ENCODE measurements around the gene SPRR2E. TPM values are rescaled to one million over a fixed set of nuclear protein-coding genes. Genes with fewer than 3 reads are reported as not detected.

The SPRR2E gene
- total and polyA plus RNA-seq, 2 of the 8 experiments (the other 6 are each of a cell fraction or from before 2014, with no cell fraction given), result not detected

GRCh38 chr1:153070243-153070642 is 24.1 kb downstream of the SPRR2E start (continued):
- TF ChIP-seq CHD7 (IDR thresholded peaks at IDR 0.05; ENCODE audit: insufficient replicate concordance, low read length), result no peak
- no peak for TF ChIP-seq GABPA (IDR thresholded peaks at IDR 0.05; ENCODE audit: borderline replicate concordance, insufficient read depth, low read length)
- TF ChIP-seq, protein P1, sequence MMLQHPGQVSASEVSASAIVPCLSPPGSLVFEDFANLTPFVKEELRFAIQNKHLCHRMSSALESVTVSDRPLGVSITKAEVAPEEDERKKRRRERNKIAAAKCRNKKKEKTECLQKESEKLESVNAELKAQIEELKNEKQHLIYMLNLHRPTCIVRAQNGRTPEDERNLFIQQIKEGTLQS (IDR thresholded peaks at IDR 0.05; ENCODE audit: insufficient read depth, low read depth, low read length), result no peak
- TF ChIP-seq, protein P2, sequence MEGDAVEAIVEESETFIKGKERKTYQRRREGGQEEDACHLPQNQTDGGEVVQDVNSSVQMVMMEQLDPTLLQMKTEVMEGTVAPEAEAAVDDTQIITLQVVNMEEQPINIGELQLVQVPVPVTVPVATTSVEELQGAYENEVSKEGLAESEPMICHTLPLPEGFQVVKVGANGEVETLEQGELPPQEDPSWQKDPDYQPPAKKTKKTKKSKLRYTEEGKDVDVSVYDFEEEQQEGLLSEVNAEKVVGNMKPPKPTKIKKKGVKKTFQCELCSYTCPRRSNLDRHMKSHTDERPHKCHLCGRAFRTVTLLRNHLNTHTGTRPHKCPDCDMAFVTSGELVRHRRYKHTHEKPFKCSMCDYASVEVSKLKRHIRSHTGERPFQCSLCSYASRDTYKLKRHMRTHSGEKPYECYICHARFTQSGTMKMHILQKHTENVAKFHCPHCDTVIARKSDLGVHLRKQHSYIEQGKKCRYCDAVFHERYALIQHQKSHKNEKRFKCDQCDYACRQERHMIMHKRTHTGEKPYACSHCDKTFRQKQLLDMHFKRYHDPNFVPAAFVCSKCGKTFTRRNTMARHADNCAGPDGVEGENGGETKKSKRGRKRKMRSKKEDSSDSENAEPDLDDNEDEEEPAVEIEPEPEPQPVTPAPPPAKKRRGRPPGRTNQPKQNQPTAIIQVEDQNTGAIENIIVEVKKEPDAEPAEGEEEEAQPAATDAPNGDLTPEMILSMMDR (IDR thresholded peaks at IDR 0.05; ENCODE audit: control extremely low read depth in 1 of 3, insufficient read depth in 1 of 3, low read depth in 1 of 3, low read length in 3 of 3), result no peak
- TF ChIP-seq ASH2L (IDR thresholded peaks at IDR 0.05; ENCODE audit: low read length), result no peak
- no peak for TF ChIP-seq RAD21 (IDR thresholded peaks at IDR 0.05 in 1 of 2, conservative IDR thresholded peaks at IDR 0.05 in 1 of 2; ENCODE audit: low read depth in 2 of 2, low read length in 2 of 2)
- no peak for TF ChIP-seq CBX5 (IDR thresholded peaks at IDR 0.05; ENCODE audit: low read depth, low read length)
- no peak for TF ChIP-seq EGR1 (IDR thresholded peaks at IDR 0.05; ENCODE audit: borderline replicate concordance, low read depth, low read length)

Measured in H1 (cell line).